ENCODE data around the gene AAMP.
"Not testable (repeated sequence)": the region's sequence is repeated elsewhere in the genome, so short reads cannot be mapped to it uniquely, and the experiment has no call there.

AAMP gene

DNA sequence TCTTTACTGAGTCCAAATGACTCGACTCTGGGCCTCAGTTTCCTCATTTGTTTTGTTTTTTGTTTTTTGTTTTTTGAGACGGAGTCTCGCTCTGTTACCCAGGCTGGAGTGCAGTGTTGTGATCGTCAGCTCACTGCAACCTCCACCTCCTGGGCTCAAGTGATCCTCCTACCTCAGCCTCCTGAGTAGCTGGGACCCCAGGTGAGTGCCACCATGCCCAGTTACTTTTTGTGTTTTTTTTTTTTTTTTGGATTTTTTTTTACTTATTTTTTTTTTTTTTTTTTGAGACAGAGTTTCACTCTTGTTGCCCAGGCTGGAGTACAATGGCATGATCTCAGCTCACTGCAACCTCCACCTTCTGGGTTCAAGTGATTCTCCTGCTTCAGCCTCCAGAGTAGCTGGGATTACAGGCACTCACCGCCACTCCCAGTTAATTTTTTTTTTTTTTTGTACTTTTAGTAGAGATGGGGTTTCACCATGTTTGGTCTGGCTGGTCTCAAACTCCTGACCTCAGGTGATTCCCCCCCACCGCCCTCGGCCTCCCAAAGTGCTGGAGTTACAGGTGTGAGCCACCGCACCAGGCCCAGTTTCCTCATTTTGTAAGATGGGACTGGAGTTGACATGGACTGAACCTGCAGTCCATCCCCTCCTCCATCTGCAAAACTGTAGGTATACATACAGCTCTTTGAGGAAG lies 3.4 kb upstream of the AAMP start:
- DNase-seq (ENCODE audit: low spot score in 2 of 2); H3K27me3 Mint-ChIP-seq; ATAC-seq (ENCODE audit: low read depth); H3K9me3 Mint-ChIP-seq: not testable (repeated sequence)
- H3K27ac Mint-ChIP-seq: peak overlapping the region; percentile 76
- peak overlapping the region; percentile 56 for H3K4me3 Mint-ChIP-seq
- H3K36me3 Mint-ChIP-seq: peaks cover 32% of the 10 kb centered on the region
- H3K4me1 Mint-ChIP-seq: peaks cover 43% of the 10 kb centered on the region

- ATAC-seq (ENCODE audit: low read depth) (peak; percentile 54), DNase-seq (ENCODE audit: low spot score in 2 of 2) (peak; percentile 82 to 86)
- Mint-ChIP-seq H3K4me1 (peaks cover 43% of the 10 kb centered on the region), H3K27ac (peak overlapping the region; percentile 76), H3K27me3 (no peaks in the 10 kb centered on the region), H3K9me3 (no peaks in the 10 kb centered on the region), H3K36me3 (peaks cover 32% of the 10 kb centered on the region), H3K4me3 (peak overlapping the region; percentile 69)
Observed at GRCh38 chr2:218272531-218273212, 2.7 kb upstream of the AAMP start.

- Mint-ChIP-seq H3K9me3 (no peaks in the 10 kb centered on the region), H3K4me1 (peaks cover 44% of the 10 kb centered on the region), H3K4me3 (peak overlapping the region; percentile 93), H3K27me3 (no peaks in the 10 kb centered on the region), H3K36me3 (peaks cover 34% of the 10 kb centered on the region), H3K27ac (peak overlapping the region; percentile 28)
- ATAC-seq (ENCODE audit: low read depth) (no peak), DNase-seq (ENCODE audit: low spot score in 2 of 2) (no peak)
Observed at GRCh38 chr2:218271865-218272530, 2.1 kb upstream of the AAMP start.

DNA sequence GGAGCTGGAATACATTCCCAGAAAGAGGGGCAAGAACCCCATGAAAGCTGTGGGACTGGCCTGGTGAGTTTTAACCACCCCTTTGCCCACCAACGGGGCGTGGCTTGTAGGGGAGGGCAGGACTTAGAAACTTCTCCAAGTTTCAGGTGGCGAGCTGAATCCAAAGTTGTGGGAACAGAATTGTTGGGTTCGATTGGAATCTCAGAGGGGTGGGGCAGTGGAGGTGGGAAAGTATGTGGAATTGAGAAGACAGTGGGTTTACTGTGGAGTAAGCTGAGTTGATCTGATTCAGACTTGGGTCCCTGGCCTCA lies 1.5 kb upstream of the AAMP start:
- H3K27ac Mint-ChIP-seq: no peak overlapping the region
- no peak for ATAC-seq (ENCODE audit: low read depth)
- H3K4me1 Mint-ChIP-seq: peaks cover 42% of the 10 kb centered on the region
- DNase-seq (ENCODE audit: low spot score in 2 of 2): no peak
- H3K27me3 Mint-ChIP-seq: no peaks in the 10 kb centered on the region
- H3K9me3 Mint-ChIP-seq: no peaks in the 10 kb centered on the region
- peaks cover 29% of the 10 kb centered on the region for H3K36me3 Mint-ChIP-seq
- peak overlapping the region; percentile 93 for H3K4me3 Mint-ChIP-seq

DNA sequence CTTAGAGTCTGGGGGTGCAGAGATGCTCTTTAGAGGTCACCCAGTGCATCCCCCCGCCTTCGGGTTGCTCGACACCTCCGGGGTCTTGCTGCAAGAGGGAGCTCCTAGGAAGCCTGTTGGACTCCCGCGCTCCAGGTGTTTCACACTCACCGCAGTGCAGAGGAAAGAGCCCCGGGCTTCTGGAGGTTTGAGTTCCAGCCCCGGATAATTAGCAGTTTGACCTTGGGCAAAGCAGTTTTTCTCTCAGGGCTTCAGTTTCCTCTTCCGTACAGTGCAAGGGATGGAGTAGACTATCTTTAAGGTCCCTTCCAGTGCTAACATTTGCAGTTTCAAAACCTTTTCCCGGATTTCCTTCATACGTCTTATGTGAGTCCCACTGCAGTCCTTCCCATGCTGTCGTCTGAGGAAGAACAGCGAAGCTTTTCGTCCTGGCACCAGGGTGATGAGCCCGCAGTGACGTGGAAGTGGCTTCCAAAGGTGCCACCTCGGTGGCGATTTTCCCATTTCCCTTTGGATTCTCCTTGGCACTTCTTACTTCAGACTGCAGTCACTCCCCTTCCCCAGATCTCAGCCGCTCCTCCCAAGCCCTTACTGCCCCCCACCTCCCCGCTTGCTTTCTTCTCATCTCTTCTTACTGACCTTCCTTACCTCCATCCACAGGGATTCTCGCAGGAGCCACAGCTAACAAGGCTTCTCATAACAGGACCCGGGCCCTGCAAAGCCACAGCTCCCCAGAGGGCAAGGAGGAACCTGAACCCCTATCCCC lies 967 bp upstream of the AAMP start:
- no peaks in the 10 kb centered on the region for H3K27me3 Mint-ChIP-seq
- ATAC-seq (ENCODE audit: low read depth) (no peak), DNase-seq (ENCODE audit: low spot score in 2 of 2) (no peak)
- H3K27ac Mint-ChIP-seq: no peak overlapping the region
- H3K4me1 Mint-ChIP-seq: peaks cover 44% of the 10 kb centered on the region
- H3K36me3 Mint-ChIP-seq: peaks cover 29% of the 10 kb centered on the region
- peak overlapping the region; percentile 93 for H3K4me3 Mint-ChIP-seq
- no peaks in the 10 kb centered on the region for H3K9me3 Mint-ChIP-seq

DNA sequence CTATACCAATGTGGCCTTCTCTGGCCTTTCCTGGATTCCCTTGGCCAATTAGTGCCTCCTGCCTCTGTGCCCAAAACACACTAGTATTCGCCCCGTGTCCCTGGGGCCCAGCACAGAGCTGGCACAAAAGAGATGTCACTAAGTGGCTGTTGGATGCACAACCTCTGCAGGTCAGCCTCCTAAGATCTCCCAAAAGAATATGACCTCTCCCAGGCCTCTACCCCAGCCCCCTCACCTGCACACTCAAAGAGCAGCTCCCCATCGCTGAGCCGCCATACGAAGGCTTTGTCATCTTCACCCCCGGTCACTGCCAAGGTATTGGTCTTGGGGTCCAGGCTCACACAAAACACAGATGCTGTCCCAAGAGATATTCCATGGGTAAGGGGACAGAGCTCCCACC lies 2.7 kb downstream of the AAMP start:
- Mint-ChIP-seq H3K27ac (no peak overlapping the region), H3K36me3 (peaks cover 19% of the 10 kb centered on the region), H3K27me3 (no peaks in the 10 kb centered on the region), H3K9me3 (no peaks in the 10 kb centered on the region), H3K4me1 (peaks cover 32% of the 10 kb centered on the region), H3K4me3 (no peak overlapping the region)
- no peak for ATAC-seq (ENCODE audit: low read depth)
- DNase-seq (ENCODE audit: low spot score in 2 of 2): no peak

DNA sequence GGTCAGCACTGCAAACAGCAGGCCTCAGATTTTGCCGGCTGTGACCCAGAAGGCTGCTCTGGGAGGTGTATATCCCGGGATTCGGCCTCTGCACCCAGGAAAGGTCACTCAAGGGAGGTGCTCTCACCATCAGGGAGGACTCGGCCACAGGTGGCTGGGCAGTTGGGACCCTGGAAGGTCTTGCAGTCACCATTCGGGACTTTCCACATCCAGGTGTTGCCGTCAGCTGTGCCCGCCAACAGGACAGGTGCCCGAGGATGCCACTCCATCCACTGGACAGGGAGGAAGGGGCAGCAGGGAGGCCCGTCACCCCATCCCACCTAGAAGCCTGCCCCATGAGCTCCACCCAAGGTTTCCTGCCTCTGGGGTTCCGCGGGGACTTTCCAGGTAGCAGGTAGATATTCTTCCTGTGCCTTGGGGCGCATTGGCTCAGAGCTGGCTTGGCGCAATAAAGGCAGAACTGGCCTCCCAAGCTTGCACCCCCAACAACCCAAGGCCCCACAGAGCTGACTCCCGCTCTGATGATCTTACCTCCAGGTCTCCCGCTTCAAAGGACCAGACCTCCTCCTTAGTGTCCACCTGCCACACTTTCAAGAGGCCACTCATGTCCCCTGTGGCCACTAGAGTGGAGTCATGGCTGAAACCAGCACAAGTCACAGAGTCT lies 3.5 kb downstream of the AAMP start:
- ATAC-seq (ENCODE audit: low read depth) (no peak), DNase-seq (ENCODE audit: low spot score in 2 of 2) (no peak)
- Mint-ChIP-seq H3K27ac (no peak overlapping the region), H3K4me3 (no peak overlapping the region), H3K27me3 (no peaks in the 10 kb centered on the region), H3K4me1 (peaks cover 28% of the 10 kb centered on the region), H3K36me3 (peaks cover 19% of the 10 kb centered on the region), H3K9me3 (no peaks in the 10 kb centered on the region)

- ATAC-seq (ENCODE audit: low read depth) (no peak), DNase-seq (ENCODE audit: low spot score in 2 of 2) (no peak)
- Mint-ChIP-seq H3K4me3 (no peak overlapping the region), H3K27ac (peak overlapping the region; percentile 4), H3K4me1 (peaks cover 25% of the 10 kb centered on the region), H3K36me3 (peaks cover 19% of the 10 kb centered on the region), H3K27me3 (no peaks in the 10 kb centered on the region), H3K9me3 (no peaks in the 10 kb centered on the region)
Observed at GRCh38 chr2:218265626-218266025, 4.3 kb downstream of the AAMP start.

GRCh38 chr2:218264773-218265561 lies 5.0 kb downstream of the AAMP start:
- ATAC-seq (ENCODE audit: low read depth) (no peak), DNase-seq (ENCODE audit: low spot score in 2 of 2) (no peak)
- Mint-ChIP-seq H3K27me3 (no peaks in the 10 kb centered on the region), H3K9me3 (no peaks in the 10 kb centered on the region), H3K36me3 (peaks cover 19% of the 10 kb centered on the region), H3K4me1 (peaks cover 27% of the 10 kb centered on the region), H3K4me3 (no peak overlapping the region), H3K27ac (no peak overlapping the region)

- no peaks in the 10 kb centered on the region for H3K9me3 Mint-ChIP-seq
- H3K4me1 Mint-ChIP-seq: peaks cover 29% of the 10 kb centered on the region
- DNase-seq (ENCODE audit: low spot score in 2 of 2): no peak
- H3K27ac Mint-ChIP-seq: no peak overlapping the region
- peak; percentile 42 for ATAC-seq (ENCODE audit: low read depth)
- no peaks in the 10 kb centered on the region for H3K27me3 Mint-ChIP-seq
- H3K4me3 Mint-ChIP-seq: no peak overlapping the region
- peaks cover 17% of the 10 kb centered on the region for H3K36me3 Mint-ChIP-seq
Observed at GRCh38 chr2:218263817-218264641, 5.9 kb downstream of the AAMP start.

GRCh38 chr2:218262631-218263586 lies 7.0 kb downstream of the AAMP start:
- Mint-ChIP-seq H3K27ac (no peak overlapping the region), H3K9me3 (no peaks in the 10 kb centered on the region), H3K36me3 (peaks cover 17% of the 10 kb centered on the region), H3K27me3 (no peaks in the 10 kb centered on the region), H3K4me1 (peaks cover 33% of the 10 kb centered on the region), H3K4me3 (no peak overlapping the region)
- no peak for DNase-seq (ENCODE audit: low spot score in 2 of 2)
- no peak for ATAC-seq (ENCODE audit: low read depth)

GRCh38 chr2:218262237-218262600 lies 7.7 kb downstream of the AAMP start:
- Mint-ChIP-seq H3K4me1 (peaks cover 37% of the 10 kb centered on the region), H3K4me3 (no peak overlapping the region), H3K9me3 (no peaks in the 10 kb centered on the region), H3K36me3 (peaks cover 13% of the 10 kb centered on the region), H3K27ac (peak overlapping the region; percentile 71), H3K27me3 (no peaks in the 10 kb centered on the region)
- ATAC-seq (ENCODE audit: low read depth) (no peak), DNase-seq (ENCODE audit: low spot score in 2 of 2) (no peak)

All from memory B cell (primary cell).